NCI-H2029 (cell line): ENCODE measurements around the gene FLT4.

Experiments
- DNase-seq: peaks from one replicate; lab custom pipeline; 2025; lab: John Stamatoyannopoulos, UW

FLT4 gene

GRCh38 chr5:180625791-180626660 is 23.4 kb downstream of the FLT4 start:
- DNase-seq, result no peak

- no peak for DNase-seq
Measured at GRCh38 chr5:180625125-180625790, 24.1 kb downstream of the FLT4 start.

DNA sequence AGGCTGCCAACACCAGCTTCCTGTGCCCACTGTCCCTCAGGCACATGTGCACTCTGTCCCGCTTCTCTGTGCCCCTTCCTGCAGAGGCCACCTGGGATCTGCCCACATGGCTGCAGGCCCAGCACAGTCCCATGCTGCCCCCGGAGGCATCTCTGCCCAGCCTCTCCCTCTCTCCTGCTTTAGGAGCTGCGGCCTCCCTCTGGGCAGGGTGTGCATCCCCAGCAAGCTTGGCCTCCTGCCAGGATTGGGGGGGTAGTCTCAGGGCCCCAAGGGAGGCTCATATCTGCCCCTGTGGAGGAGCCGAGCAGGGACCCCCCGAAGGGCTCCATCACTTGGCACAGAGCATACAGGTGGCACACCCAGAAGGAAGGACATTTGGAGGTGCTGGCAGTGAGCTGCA is 24.8 kb downstream of the FLT4 start:
- DNase-seq, result no peak

- DNase-seq, result no peak
Measured at GRCh38 chr5:180623844-180624243, 25.6 kb downstream of the FLT4 start.

DNA sequence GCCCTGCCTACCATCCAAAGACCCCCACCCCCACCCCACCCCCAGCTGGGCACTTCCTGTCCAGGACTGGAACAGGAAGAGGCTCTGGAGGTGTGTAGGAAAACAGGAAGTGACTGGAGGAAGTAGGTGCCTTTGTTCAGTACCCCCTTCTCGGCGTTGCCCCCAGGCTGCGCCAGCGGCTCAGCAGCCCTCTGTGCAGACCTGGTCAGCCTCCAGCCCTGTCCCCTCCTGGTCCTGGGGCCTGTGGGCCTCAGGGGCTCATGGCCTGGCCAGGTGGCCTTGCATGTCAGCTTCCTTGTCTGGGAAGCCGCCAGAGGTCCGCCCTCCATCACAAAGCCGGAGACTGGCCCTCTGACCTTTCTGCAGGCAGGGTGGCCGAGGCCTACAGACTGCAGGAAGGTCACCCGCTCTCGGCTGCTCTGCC is 26.0 kb downstream of the FLT4 start:
- DNase-seq, result no peak

DNA sequence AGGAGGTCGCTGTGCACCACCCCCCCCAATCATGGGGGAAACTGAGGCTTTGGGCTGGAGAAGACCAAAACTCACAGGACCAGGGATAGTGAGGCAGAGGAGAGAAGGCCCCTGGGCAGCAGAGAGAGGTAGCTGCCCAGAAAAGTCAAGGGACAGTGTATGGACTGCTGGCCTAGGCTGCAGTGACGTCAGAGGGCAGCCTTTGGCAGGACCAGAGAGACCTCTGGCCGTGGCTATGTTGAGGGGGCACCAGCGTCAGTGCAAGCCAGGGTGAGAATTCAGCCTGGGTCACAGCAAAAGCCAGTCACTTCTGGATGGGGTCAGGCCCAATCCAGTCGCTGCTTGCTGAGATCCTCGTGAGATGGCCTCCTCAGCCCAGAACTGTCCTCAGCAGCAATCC is 26.5 kb downstream of the FLT4 start:
- no peak for DNase-seq

GRCh38 chr5:180621311-180621710 is 28.1 kb downstream of the FLT4 start:
- no peak for DNase-seq

- DNase-seq, result no peak
Measured at GRCh38 chr5:180620014-180620413, 29.4 kb downstream of the FLT4 start.

DNA sequence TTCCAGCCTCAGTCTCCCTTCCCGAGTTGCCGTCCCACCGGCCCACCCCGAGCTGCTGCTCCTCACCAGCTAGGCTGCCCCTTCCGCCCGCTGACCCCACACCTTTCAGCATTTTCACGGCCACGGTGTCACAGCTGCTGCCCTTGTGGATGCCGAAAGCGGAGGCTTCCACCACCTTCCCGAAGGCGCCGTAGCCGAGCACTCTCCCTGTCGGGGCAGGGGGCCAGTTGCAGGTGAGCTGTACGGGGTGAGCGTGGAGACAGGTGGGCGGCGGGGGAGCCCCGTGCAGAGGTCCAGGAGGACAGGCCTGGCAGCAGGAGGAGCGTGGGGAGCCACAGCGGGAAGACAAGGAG is 29.9 kb downstream of the FLT4 start:
- no peak for DNase-seq

DNA sequence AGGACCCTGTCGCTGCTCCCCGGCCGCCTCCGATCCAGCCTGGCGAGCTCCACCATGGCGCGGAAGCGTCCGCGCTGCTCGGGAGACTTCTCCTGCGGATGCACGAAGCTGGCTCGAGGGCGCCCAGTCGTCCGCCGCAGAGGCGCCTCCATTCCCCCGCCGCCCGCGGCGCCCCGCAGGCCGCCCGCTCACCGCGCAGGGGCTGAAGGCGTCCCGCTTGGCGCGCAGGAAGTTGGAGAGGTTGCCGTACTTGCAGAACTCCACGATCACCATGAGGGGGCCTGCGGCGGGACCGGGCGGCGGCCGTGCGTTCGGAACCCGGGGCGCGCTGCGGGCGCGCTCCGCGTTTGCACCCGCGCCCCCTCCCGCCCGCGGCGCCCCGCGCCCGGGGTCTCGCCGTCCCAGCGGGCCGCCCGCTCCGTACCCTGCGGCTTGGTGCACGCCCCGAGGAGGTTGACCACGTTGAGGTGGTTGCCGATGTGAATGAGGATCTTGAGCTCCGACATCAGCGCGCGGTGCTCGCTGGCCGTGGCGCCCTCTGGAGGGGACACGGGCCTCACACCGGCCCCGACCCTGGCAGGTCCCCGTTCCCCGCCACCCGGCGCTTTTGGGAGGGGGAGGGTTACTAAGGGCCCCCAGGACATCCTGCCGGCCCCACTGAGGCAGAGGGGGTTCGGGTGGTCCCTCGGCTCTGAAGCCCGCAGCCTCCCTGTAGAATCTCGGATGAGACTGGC is 30.4 kb downstream of the FLT4 start:
- no peak for DNase-seq

GRCh38 chr5:180618487-180618828 is 30.9 kb downstream of the FLT4 start:
- no peak for DNase-seq

GRCh38 chr5:180613814-180614188 is 35.6 kb downstream of the FLT4 start:
- DNase-seq, result no peak

GRCh38 chr5:180613188-180613813 is 36.1 kb downstream of the FLT4 start:
- DNase-seq, result no peak

DNA sequence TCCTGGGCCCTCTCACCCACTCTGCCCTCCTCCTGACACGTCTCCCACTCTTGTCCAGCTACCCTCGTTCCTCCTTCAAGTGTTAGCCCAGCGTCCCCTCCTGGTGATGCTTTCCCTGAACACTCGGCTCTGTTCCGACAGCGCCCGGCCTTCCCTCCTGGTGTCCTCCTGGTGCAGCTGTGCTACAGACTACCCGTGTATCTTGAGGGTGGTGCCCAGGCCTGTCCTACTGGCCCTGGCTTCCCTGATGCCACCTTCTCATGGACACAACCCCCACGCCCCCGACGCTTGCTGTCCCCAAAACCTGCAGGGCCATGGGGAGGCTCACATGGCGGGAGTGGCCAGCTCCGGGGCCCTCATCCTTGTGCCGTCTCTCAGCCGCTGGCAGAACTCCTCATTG is 36.7 kb downstream of the FLT4 start:
- DNase-seq, result no peak

GRCh38 chr5:180611140-180611850 is 38.1 kb downstream of the FLT4 start:
- no peak for DNase-seq

- DNase-seq, result no peak
Measured at GRCh38 chr5:180609817-180610550, 39.4 kb downstream of the FLT4 start.

DNA sequence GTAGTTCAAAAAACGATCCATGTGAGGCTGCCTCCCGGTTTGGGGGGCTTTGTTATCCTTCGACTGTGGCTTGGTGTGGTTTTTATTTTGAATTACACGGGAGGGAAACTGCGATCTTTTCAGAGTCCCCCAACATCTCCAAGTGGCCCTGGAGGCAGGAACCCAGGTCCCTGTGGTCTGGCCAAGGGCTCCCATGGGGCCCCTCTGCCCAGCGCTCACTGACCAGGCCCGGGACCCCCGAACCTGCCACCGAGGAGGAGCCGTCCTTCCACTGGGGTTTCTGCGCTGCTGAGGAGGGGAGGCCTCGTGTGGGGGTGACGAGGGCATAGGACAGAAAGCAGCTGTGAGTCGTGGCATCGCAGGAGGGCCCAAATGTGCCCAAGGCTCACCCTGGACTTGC is 40.0 kb downstream of the FLT4 start:
- no peak for DNase-seq

GRCh38 chr5:180608572-180609310 is 40.7 kb downstream of the FLT4 start:
- no peak for DNase-seq

- DNase-seq, result no peak
Measured at GRCh38 chr5:180607861-180608571, 41.4 kb downstream of the FLT4 start.

GRCh38 chr5:180606215-180606785 is 43.1 kb downstream of the FLT4 start:
- DNase-seq, result no peak
